HepG2 (cell line): ENCODE data around the gene SCAPER. TPM values are rescaled to one million over a fixed set of nuclear protein-coding genes. Genes with fewer than 3 reads are reported as not detected.

Source experiments
- ADNP ChIP-seq: sonication (generic); formaldehyde crosslinking; IDR thresholded peaks from 2 replicates; pipeline ENCODE4 v1.4.0; 2020; ENCODE audit warnings: missing genetic modification reagents
- AGO1 ChIP-seq: fragments of 200-400 bp; formaldehyde crosslinking; IDR thresholded peaks from 2 replicates; pipeline ENCODE4 v1.6.1; 2017; ENCODE audit warnings: mild to moderate bottlenecking, low read depth, low read length, moderate library complexity; ENCODE audit not compliant: poor library complexity, severe bottlenecking
- CHD2 ChIP-seq: IDR thresholded peaks from 2 replicates; pipeline ENCODE4 v1.6.1; 2011; ENCODE audit warnings: low read depth, low read length, improper control_type of control experiment
- ELF3 ChIP-seq: IDR thresholded peaks from 2 replicates; pipeline ENCODE4 v1.6.1; 2016; ENCODE audit warnings: missing genetic modification reagents, missing compliant biosample characterization
- HDAC6 ChIP-seq: fragments of 200-600 bp; sonication (generic); IDR thresholded peaks from 2 replicates; pipeline ENCODE4 v1.7.0; 2017; ENCODE audit warnings: mild to moderate bottlenecking, antibody characterized with exemption, low read length, low read depth
- HMGA1 ChIP-seq: sonication (generic); formaldehyde crosslinking; conservative IDR thresholded peaks from 2 replicates; pipeline ENCODE4 v1.4.0; 2020; ENCODE audit warnings: missing genetic modification reagents
- HNRNPLL ChIP-seq: fragments of 200-400 bp; formaldehyde crosslinking; IDR thresholded peaks from 2 replicates; pipeline ENCODE4 v1.6.1; 2017; ENCODE audit warnings: mild to moderate bottlenecking, low read depth, low read length; ENCODE audit not compliant: poor library complexity, severe bottlenecking
- JDP2 ChIP-seq: sonication (generic); formaldehyde crosslinking; IDR thresholded peaks from 2 replicates; pipeline ENCODE4 v1.8.1; 2022; ENCODE audit warnings: missing genetic modification reagents, borderline replicate concordance
- KLF15 ChIP-seq: sonication (generic); formaldehyde crosslinking; IDR thresholded peaks from 2 replicates; pipeline ENCODE4 v1.8.1; 2023; ENCODE audit warnings: borderline replicate concordance, mild to moderate bottlenecking, inconsistent platforms, missing genetic modification reagents, mixed read lengths
- MATR3 ChIP-seq: sonication (generic); formaldehyde crosslinking; IDR thresholded peaks from 2 replicates; pipeline ENCODE4 v1.4.0; 2020; ENCODE audit warnings: missing genetic modification reagents
- PAX8 ChIP-seq: sonication (generic); formaldehyde crosslinking; IDR thresholded peaks from 2 replicates; pipeline ENCODE4 v1.8.0; 2022; ENCODE audit warnings: mild to moderate bottlenecking, missing genetic modification reagents, borderline replicate concordance
- PREB ChIP-seq: sonication (generic); formaldehyde crosslinking; IDR thresholded peaks from 2 replicates; pipeline ENCODE4 v1.4.0; 2020; ENCODE audit warnings: missing genetic modification reagents
- RBM22 ChIP-seq: fragments of 200-400 bp; formaldehyde crosslinking; optimal IDR thresholded peaks from 2 replicates; pipeline ENCODE3; 2017; ENCODE audit warnings: mild to moderate bottlenecking, low read length, moderate library complexity
- RCOR2 ChIP-seq: IDR thresholded peaks from 2 replicates; pipeline ENCODE4 v1.6.1; 2016; ENCODE audit warnings: missing biosample characterization, missing genetic modification reagents
- RFX3 ChIP-seq: IDR thresholded peaks from 2 replicates; pipeline ENCODE4 v1.6.1; 2016; ENCODE audit warnings: missing biosample characterization, missing genetic modification reagents
- SOX13 ChIP-seq, 3 experiments: fragments of 450-650 bp in 1 of 3; sonication (generic) in 1 of 3; formaldehyde crosslinking in 1 of 3; IDR thresholded peaks in 2 of 3; conservative IDR thresholded peaks in 1 of 3; 2 replicates each; pipeline versions ENCODE4 v1.5.0 to v1.6.1; 2016 to 2020; ENCODE audit warnings: antibody characterized with exemption in 1 of 3, mild to moderate bottlenecking in 1 of 3, missing compliant biosample characterization in 1 of 3, missing genetic modification reagents in 1 of 3, moderate library complexity in 1 of 3
- YY1 ChIP-seq: IDR thresholded peaks from 2 replicates; pipeline ENCODE4 v1.6.1; 2011; ENCODE audit warnings: low read length, low read depth, moderate library complexity, mild to moderate bottlenecking; ENCODE audit not compliant: insufficient read depth, insufficient replicate concordance
- ZBTB46 ChIP-seq: sonication (generic); formaldehyde crosslinking; IDR thresholded peaks from 2 replicates; pipeline ENCODE4 v1.4.0; 2020; ENCODE audit warnings: mild to moderate bottlenecking, missing genetic modification reagents, borderline replicate concordance
- ZMAT3 ChIP-seq: sonication (generic); formaldehyde crosslinking; conservative IDR thresholded peaks from 2 replicates; pipeline ENCODE4 v1.7.0; 2021; ENCODE audit warnings: missing genetic modification reagents
- ZNF136 ChIP-seq: sonication (generic); formaldehyde crosslinking; IDR thresholded peaks from 2 replicates; pipeline ENCODE4 v1.8.1; 2022; ENCODE audit warnings: low read depth, mild to moderate bottlenecking, moderate library complexity, missing genetic modification reagents
- ZNF274 ChIP-seq: sonication (generic); formaldehyde crosslinking; IDR thresholded peaks from 2 replicates; pipeline ENCODE4 v1.5.1; 2020; ENCODE audit warnings: mild to moderate bottlenecking, missing genetic modification reagents
- ZNF496 ChIP-seq: sonication (generic); formaldehyde crosslinking; IDR thresholded peaks from 2 replicates; pipeline ENCODE4 v1.8.1; 2023; ENCODE audit warnings: mild to moderate bottlenecking, moderate library complexity, missing genetic modification reagents; ENCODE audit not compliant: insufficient replicate concordance
- ZNF576 ChIP-seq: sonication (generic); formaldehyde crosslinking; IDR thresholded peaks from 2 replicates; pipeline ENCODE4 v1.4.0; 2020; ENCODE audit warnings: mild to moderate bottlenecking, missing genetic modification reagents
- ZNF670 ChIP-seq: sonication (generic); formaldehyde crosslinking; IDR thresholded peaks from 2 replicates; pipeline ENCODE4 v1.8.0; 2022; ENCODE audit warnings: mild to moderate bottlenecking, missing genetic modification reagents, borderline replicate concordance
- ZNF672 ChIP-seq: sonication (generic); formaldehyde crosslinking; IDR thresholded peaks from 2 replicates; pipeline ENCODE4 v1.8.1; 2022; ENCODE audit warnings: missing genetic modification reagents
- ZNF883 ChIP-seq: sonication (generic); formaldehyde crosslinking; IDR thresholded peaks from 2 replicates; pipeline ENCODE4 v1.5.1; 2020; ENCODE audit warnings: mild to moderate bottlenecking, missing genetic modification reagents; ENCODE audit errors: not compliant biosample characterization
- ZSCAN31 ChIP-seq: sonication (generic); formaldehyde crosslinking; IDR thresholded peaks from 2 replicates; pipeline ENCODE4 v1.5.0; 2020; ENCODE audit warnings: low read depth, mild to moderate bottlenecking, missing genetic modification reagents
- polyA plus RNA-seq, 8 experiments: library from polyadenylated mRNA; depleted of rRNA in 3 of 8; stranded (reverse) in 7 of 8; unstranded in 1 of 8; fragments of >200 nt; fragmentation: Illumina TruSeq in 4 of 8; extraction: Trizol in 4 of 8; gene quantifications; 2 replicates each; pipeline versions ENCODE4 v1.2.1 to v1.2.3, GENCODE V29; 2011 to 2016; ENCODE audit warnings: low read depth in 4 of 8, missing spikeins in 1 of 8, mixed read lengths in 1 of 8; ENCODE audit not compliant: insufficient read depth in 1 of 8
- total RNA-seq, 5 experiments: library from RNA; depleted of rRNA; stranded (reverse); fragments of >200 nt; fragmentation: Illumina TruSeq; extraction: Trizol; gene quantifications; 2 replicates each; pipeline ENCODE4 v1.2.3, GENCODE V29; 2016; ENCODE audit warnings: low read depth in 1 of 5

The SCAPER gene
- total and polyA plus RNA-seq, 2 of the 13 experiments (the other 11 are each of a cell fraction or from before 2014, with no cell fraction given) = 4.3 to 10.5 TPM

- TF ChIP-seq ZNF670 (CRISPR knock-in tag) = peak; percentile 90
- no peak for TF ChIP-seq PREB (CRISPR knock-in tag)
- no peak for TF ChIP-seq MATR3 (CRISPR knock-in tag)
- 0 out of 2 replicates have a peak, but pooled peaks have one; percentile 33 for TF ChIP-seq RCOR2 (CRISPR knock-in tag)
- no peak for TF ChIP-seq ZNF672
- peak; percentile 49; the same call in 1 of the 2 replicates for TF ChIP-seq ZNF576
- no peak for TF ChIP-seq SOX13 (IDR thresholded peaks at IDR 0.05)
- TF ChIP-seq SOX13 (CRISPR knock-in tag; conservative IDR thresholded peaks at IDR 0.05 in 1 of 2, IDR thresholded peaks at IDR 0.05 in 1 of 2) = peak in 1 of 2 experiments; percentile 55; a peak in 1 of 4 replicates
- TF ChIP-seq CHD2 = no peak
- TF ChIP-seq AGO1 = no peak
- TF ChIP-seq ZNF883 (CRISPR knock-in tag) = peak; percentile 68
- peak; percentile 96; the same call in 1 of the 2 replicates for TF ChIP-seq KLF15
- TF ChIP-seq HMGA1 (CRISPR knock-in tag) = no peak
- TF ChIP-seq ZNF496 (CRISPR knock-in tag) = no peak
- TF ChIP-seq JDP2 = no peak; the same call in 1 of the 2 replicates
- no peak for TF ChIP-seq RFX3 (CRISPR knock-in tag)
- TF ChIP-seq RBM22 = no peak
- TF ChIP-seq PAX8 (CRISPR knock-in tag) = peak; percentile 96; the same call in 1 of the 2 replicates
- TF ChIP-seq ZNF274 (CRISPR knock-in tag) = peak; percentile 99
- TF ChIP-seq ELF3 = peak; percentile 44; the same call in 1 of the 2 replicates
- peak; percentile 99 for TF ChIP-seq ZMAT3
- TF ChIP-seq ZBTB46 (CRISPR knock-in tag) = peak; percentile 49; the same call in 1 of the 2 replicates
- peak; percentile 82 for TF ChIP-seq ZSCAN31 (CRISPR knock-in tag)
- TF ChIP-seq HDAC6 = no peak
- peak; percentile 95 for TF ChIP-seq ZNF136 (CRISPR knock-in tag)
- peak; percentile 72 for TF ChIP-seq HNRNPLL
- TF ChIP-seq ADNP (CRISPR knock-in tag) = no peak
- peak; percentile 89 for TF ChIP-seq YY1
Measured at GRCh38 chr15:76905013-76905839, at the start of gene SCAPER (continued).
